ENCODE measurements around the gene PHACTR3. TPM values are rescaled to one million over a fixed set of nuclear protein-coding genes. Genes with fewer than 3 reads are reported as not detected.

PHACTR3 gene
- total and polyA plus RNA-seq, 2 donors (not counting 3 experiments of a cell fraction or from before 2014, with no cell fraction given) = not detected

GRCh38 chr20:59617221-59617620, 12.9 kb downstream of the PHACTR3 start:
- ChIA-PET CTCF (no interaction called here), POLR2A (no interaction called here)
- no peaks in the 10 kb centered on the region for H3K27me3 ChIP-seq (ENCODE audit: control insufficient read depth in 2 of 2, insufficient read depth in 2 of 2, low read length in 2 of 2)
- no peak overlapping the region for H2AFZ ChIP-seq (ENCODE audit: low read depth, low read length)
- no peak for TF ChIP-seq EZH2 (IDR thresholded peaks at IDR 0.05; ENCODE audit: borderline replicate concordance, low read depth, low read length, severe bottlenecking)
- TF ChIP-seq, protein P1, sequence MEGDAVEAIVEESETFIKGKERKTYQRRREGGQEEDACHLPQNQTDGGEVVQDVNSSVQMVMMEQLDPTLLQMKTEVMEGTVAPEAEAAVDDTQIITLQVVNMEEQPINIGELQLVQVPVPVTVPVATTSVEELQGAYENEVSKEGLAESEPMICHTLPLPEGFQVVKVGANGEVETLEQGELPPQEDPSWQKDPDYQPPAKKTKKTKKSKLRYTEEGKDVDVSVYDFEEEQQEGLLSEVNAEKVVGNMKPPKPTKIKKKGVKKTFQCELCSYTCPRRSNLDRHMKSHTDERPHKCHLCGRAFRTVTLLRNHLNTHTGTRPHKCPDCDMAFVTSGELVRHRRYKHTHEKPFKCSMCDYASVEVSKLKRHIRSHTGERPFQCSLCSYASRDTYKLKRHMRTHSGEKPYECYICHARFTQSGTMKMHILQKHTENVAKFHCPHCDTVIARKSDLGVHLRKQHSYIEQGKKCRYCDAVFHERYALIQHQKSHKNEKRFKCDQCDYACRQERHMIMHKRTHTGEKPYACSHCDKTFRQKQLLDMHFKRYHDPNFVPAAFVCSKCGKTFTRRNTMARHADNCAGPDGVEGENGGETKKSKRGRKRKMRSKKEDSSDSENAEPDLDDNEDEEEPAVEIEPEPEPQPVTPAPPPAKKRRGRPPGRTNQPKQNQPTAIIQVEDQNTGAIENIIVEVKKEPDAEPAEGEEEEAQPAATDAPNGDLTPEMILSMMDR (IDR thresholded peaks at IDR 0.05; ENCODE audit: extremely low read depth in 1 of 2, insufficient read depth in 1 of 2, low read depth in 1 of 2, low read length in 2 of 2) = no peak
- no peak for TF ChIP-seq POLR2A (IDR thresholded peaks at IDR 0.05; ENCODE audit: low read depth, low read length)
- TF ChIP-seq MYC (IDR thresholded peaks at IDR 0.05; ENCODE audit: low read depth, low read length) = no peak
- TF ChIP-seq, protein P2, sequence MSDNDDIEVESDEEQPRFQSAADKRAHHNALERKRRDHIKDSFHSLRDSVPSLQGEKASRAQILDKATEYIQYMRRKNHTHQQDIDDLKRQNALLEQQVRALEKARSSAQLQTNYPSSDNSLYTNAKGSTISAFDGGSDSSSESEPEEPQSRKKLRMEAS (IDR thresholded peaks at IDR 0.05; ENCODE audit: insufficient read depth, insufficient read length) = no peak
- H3K4me2 ChIP-seq (ENCODE audit: insufficient read depth, low read length) = no peak overlapping the region
- no peaks in the 10 kb centered on the region for H3K36me3 ChIP-seq (ENCODE audit: control insufficient read depth in 2 of 2, extremely low read depth in 1 of 2, insufficient read depth in 2 of 2, low read length in 2 of 2)
- no peaks in the 10 kb centered on the region for H3K9me1 ChIP-seq (replicated peaks; ENCODE audit: control insufficient read depth, extremely low read depth, insufficient read depth, low read length)
- FAIRE-seq = no peak
- no peaks in the 10 kb centered on the region for H3K79me2 ChIP-seq (ENCODE audit: control insufficient read depth, insufficient read depth, low read length)
- no peaks in the 10 kb centered on the region for H4K20me1 ChIP-seq (replicated peaks; ENCODE audit: control insufficient read depth, extremely low read depth, insufficient read depth, low read length)
- no peak overlapping the region for H3K27ac ChIP-seq (ENCODE audit: insufficient read depth, low read depth, low read length)
- H3K4me3 ChIP-seq (replicated peaks in 1 of 3; ENCODE audit: insufficient read depth in 1 of 3, low read depth in 1 of 3, low read length in 3 of 3) = no peak overlapping the region
- dilution Hi-C loops (cut with MboI; ENCODE audit: extremely low pct_ligation_motif_present, low sequenced_read_pairs) = no loop called here
- DNase-seq (ENCODE audit: low read depth, low spot score) = no peak
- H3K4me1 ChIP-seq (ENCODE audit: control insufficient read depth, extremely low read depth, insufficient read depth, low read length) = no peaks in the 10 kb centered on the region
- H3K9ac ChIP-seq (replicated peaks; ENCODE audit: extremely low read depth, insufficient read depth, low read length) = no peak overlapping the region
- peaks cover 3% of the 10 kb centered on the region for H3K9me3 ChIP-seq (replicated peaks; ENCODE audit: control insufficient read depth, insufficient read depth, low read length)
- intact Hi-C loops (cut with micrococcal nuclease) = no loop called here
- no TSS peak for BruUV-seq (replicated peaks)

GRCh38 chr20:59618131-59618530, 13.8 kb downstream of the PHACTR3 start:
- H3K36me3 ChIP-seq (ENCODE audit: control insufficient read depth in 2 of 2, extremely low read depth in 1 of 2, insufficient read depth in 2 of 2, low read length in 2 of 2) = no peaks in the 10 kb centered on the region
- H4K20me1 ChIP-seq (replicated peaks; ENCODE audit: control insufficient read depth, extremely low read depth, insufficient read depth, low read length) = no peaks in the 10 kb centered on the region
- no peaks in the 10 kb centered on the region for H3K79me2 ChIP-seq (ENCODE audit: control insufficient read depth, insufficient read depth, low read length)
- ChIA-PET CTCF (no interaction called here), POLR2A (no interaction called here)
- no peaks in the 10 kb centered on the region for H3K9me1 ChIP-seq (replicated peaks; ENCODE audit: control insufficient read depth, extremely low read depth, insufficient read depth, low read length)
- no peak overlapping the region for H3K4me3 ChIP-seq (replicated peaks in 1 of 3; ENCODE audit: insufficient read depth in 1 of 3, low read depth in 1 of 3, low read length in 3 of 3)
- FAIRE-seq (no peak), DNase-seq (ENCODE audit: low read depth, low spot score) (no peak)
- no peak overlapping the region for H3K9ac ChIP-seq (replicated peaks; ENCODE audit: extremely low read depth, insufficient read depth, low read length)
- dilution Hi-C loops (cut with MboI; ENCODE audit: extremely low pct_ligation_motif_present, low sequenced_read_pairs) = no loop called here
- no peaks in the 10 kb centered on the region for H3K4me1 ChIP-seq (ENCODE audit: control insufficient read depth, extremely low read depth, insufficient read depth, low read length)
- intact Hi-C loops (cut with micrococcal nuclease) = no loop called here
- TF ChIP-seq GATA2 (IDR thresholded peaks at IDR 0.05; ENCODE audit: insufficient read depth, insufficient read length, low read depth, low read length) (no peak), JUN (IDR thresholded peaks at IDR 0.05; ENCODE audit: borderline replicate concordance, insufficient read depth, insufficient read length, low read depth) (no peak), MYC (IDR thresholded peaks at IDR 0.05; ENCODE audit: low read depth, low read length) (no peak), POLR2AphosphoS5 (IDR thresholded peaks at IDR 0.05; ENCODE audit: insufficient read depth, low read depth, low read length) (no peak), FOS (IDR thresholded peaks at IDR 0.05; ENCODE audit: borderline replicate concordance, insufficient read depth, low read length) (no peak), POLR2A (IDR thresholded peaks at IDR 0.05; ENCODE audit: low read depth, low read length) (no peak), EZH2 (IDR thresholded peaks at IDR 0.05; ENCODE audit: borderline replicate concordance, low read depth, low read length, severe bottlenecking) (no peak)
- TF ChIP-seq, protein P2 (IDR thresholded peaks at IDR 0.05; ENCODE audit: insufficient read depth, insufficient read length) = no peak
- TF ChIP-seq, protein P1 (IDR thresholded peaks at IDR 0.05; ENCODE audit: extremely low read depth in 1 of 2, insufficient read depth in 1 of 2, low read depth in 1 of 2, low read length in 2 of 2) = no peak
- H2AFZ ChIP-seq (ENCODE audit: low read depth, low read length) = no peak overlapping the region
- BruUV-seq (replicated peaks) = no TSS peak
- H3K9me3 ChIP-seq (replicated peaks; ENCODE audit: control insufficient read depth, insufficient read depth, low read length) = peaks cover 3% of the 10 kb centered on the region
- H3K27me3 ChIP-seq (ENCODE audit: control insufficient read depth in 2 of 2, insufficient read depth in 2 of 2, low read length in 2 of 2) = no peaks in the 10 kb centered on the region
- no peak overlapping the region for H3K4me2 ChIP-seq (ENCODE audit: insufficient read depth, low read length)
- no peak overlapping the region for H3K27ac ChIP-seq (ENCODE audit: insufficient read depth, low read depth, low read length)
